Cardiac muscle cell (in vitro differentiated cells and primary cell): ENCODE results near the gene PHF8. TPM values are rescaled to one million over a fixed set of nuclear protein-coding genes. Genes with fewer than 3 reads are reported as not detected.

Experiments used
- DNase-seq, 2 donors: peaks; one replicate each; pipeline versions ENCODE4 v3.0.0 to v3.0.0-alpha.2; 2010 to 2017; ENCODE audit warnings: low read depth in 1 of 2, low spot score in 1 of 2
- H3K27ac ChIP-seq: fragments of 200-600 bp; sonication (generic); 2 replicates; pipeline ENCODE4 v1.5.1; 2016
- H3K27me3 ChIP-seq: fragments of 200-600 bp; sonication (generic); 2 replicates; pipeline ENCODE4 v1.6.0; 2016; ENCODE audit warnings: control low read depth
- H3K36me3 ChIP-seq: fragments of 200-600 bp; sonication (generic); 2 replicates; pipeline ENCODE4 v1.5.1; 2016; ENCODE audit warnings: control low read depth
- H3K4me1 ChIP-seq: fragments of 200-600 bp; sonication (generic); 2 replicates; pipeline ENCODE4 v1.8.1; 2017; ENCODE audit warnings: low read depth, mild to moderate bottlenecking, mixed run types
- H3K4me3 ChIP-seq: fragments of 200-600 bp; sonication (generic); 2 replicates; pipeline ENCODE4 v1.5.1; 2016; ENCODE audit warnings: mild to moderate bottlenecking
- H3K9me3 ChIP-seq: fragments of 200-600 bp; sonication (generic); 2 replicates; pipeline ENCODE4 v1.5.1; 2017; ENCODE audit warnings: low read depth, mild to moderate bottlenecking, control low read depth
- polyA plus RNA-seq: library from polyadenylated mRNA; unstranded; fragments of >200 nt; fragmentation: Nextera tagmentation; extraction: Ambion mirVana; gene quantifications from 2 replicates; pipeline ENCODE4 v1.2.1, GENCODE V29; 2016
- total RNA-seq: library from RNA; depleted of rRNA; stranded (reverse); fragments of >200 nt; gene quantifications from 2 replicates; pipeline ENCODE4 v1.2.3, GENCODE V29; 2016
- TF ChIP-seq, protein P1 (sequence below): IDR thresholded peaks from 2 replicates; pipeline ENCODE4 v1.5.1; 2012; ENCODE audit warnings: low read depth, mild to moderate bottlenecking, low read length

PHF8 gene
- total and polyA plus RNA-seq, 2 experiments from 2014 or later: 9.4 to 18.6 TPM

DNA sequence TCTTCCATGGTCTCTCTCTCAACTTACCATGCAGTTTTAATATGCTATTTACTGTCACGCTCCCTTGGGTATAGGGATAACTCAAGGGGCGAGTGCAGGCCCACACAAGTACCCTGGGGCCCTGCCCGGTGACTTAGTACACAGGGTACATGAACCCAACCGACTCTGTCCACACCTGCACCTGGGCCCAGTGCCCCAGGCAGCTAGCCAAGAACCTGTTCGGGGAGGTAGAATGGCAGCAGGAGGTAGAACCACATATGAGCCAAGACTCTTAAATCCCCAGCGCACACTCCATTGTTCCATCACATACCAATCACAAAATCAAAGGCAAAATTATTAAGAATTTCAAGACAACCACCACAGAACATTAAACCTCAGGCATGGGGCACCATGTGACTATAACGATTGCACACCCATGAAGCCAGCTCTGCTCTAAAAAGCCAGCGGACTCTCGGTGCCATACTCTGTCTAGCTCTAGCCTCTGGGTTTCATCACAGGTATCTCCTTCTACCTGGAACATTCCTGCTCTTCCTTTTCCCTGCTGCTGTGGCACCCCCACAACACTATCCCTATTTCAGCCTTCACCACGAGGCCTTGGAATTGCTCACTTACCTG, 14.6 kb downstream of the PHF8 start:
- H3K27ac ChIP-seq: no peak overlapping the region
- no peak for DNase-seq
- TF ChIP-seq, protein P1, sequence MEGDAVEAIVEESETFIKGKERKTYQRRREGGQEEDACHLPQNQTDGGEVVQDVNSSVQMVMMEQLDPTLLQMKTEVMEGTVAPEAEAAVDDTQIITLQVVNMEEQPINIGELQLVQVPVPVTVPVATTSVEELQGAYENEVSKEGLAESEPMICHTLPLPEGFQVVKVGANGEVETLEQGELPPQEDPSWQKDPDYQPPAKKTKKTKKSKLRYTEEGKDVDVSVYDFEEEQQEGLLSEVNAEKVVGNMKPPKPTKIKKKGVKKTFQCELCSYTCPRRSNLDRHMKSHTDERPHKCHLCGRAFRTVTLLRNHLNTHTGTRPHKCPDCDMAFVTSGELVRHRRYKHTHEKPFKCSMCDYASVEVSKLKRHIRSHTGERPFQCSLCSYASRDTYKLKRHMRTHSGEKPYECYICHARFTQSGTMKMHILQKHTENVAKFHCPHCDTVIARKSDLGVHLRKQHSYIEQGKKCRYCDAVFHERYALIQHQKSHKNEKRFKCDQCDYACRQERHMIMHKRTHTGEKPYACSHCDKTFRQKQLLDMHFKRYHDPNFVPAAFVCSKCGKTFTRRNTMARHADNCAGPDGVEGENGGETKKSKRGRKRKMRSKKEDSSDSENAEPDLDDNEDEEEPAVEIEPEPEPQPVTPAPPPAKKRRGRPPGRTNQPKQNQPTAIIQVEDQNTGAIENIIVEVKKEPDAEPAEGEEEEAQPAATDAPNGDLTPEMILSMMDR: no peak
- no peak overlapping the region for H3K4me3 ChIP-seq
- H3K9me3 ChIP-seq: no peaks in the 10 kb centered on the region
- H3K36me3 ChIP-seq: peaks cover 3% of the 10 kb centered on the region
- no peaks in the 10 kb centered on the region for H3K27me3 ChIP-seq
- H3K4me1 ChIP-seq: no peaks in the 10 kb centered on the region

DNA sequence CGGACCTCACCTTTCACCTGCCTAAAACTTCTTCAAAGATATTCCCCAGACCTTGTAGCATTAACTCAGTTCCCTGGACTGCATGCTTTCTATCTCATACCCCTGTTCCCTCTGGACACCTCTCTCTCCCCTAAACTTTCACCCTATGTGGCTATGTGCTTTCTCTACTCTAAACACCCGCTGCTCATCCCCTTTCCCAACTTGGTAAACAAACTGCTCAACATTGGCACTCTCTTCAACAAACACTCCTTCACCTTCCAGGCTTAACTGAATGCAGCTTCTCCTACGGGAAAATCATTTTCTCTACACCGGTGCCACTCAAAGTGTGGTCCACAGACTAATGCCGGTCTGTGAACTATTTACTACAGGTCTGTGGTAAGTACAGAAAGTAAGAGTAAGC, 19.9 kb downstream of the PHF8 start:
- Histone ChIP-seq H3K27me3 (no peaks in the 10 kb centered on the region), H3K9me3 (no peaks in the 10 kb centered on the region), H3K4me1 (no peaks in the 10 kb centered on the region), H3K36me3 (peaks cover 4% of the 10 kb centered on the region), H3K4me3 (no peak overlapping the region), H3K27ac (no peak overlapping the region)
- no peak for DNase-seq
- TF ChIP-seq, protein P1: no peak

DNA sequence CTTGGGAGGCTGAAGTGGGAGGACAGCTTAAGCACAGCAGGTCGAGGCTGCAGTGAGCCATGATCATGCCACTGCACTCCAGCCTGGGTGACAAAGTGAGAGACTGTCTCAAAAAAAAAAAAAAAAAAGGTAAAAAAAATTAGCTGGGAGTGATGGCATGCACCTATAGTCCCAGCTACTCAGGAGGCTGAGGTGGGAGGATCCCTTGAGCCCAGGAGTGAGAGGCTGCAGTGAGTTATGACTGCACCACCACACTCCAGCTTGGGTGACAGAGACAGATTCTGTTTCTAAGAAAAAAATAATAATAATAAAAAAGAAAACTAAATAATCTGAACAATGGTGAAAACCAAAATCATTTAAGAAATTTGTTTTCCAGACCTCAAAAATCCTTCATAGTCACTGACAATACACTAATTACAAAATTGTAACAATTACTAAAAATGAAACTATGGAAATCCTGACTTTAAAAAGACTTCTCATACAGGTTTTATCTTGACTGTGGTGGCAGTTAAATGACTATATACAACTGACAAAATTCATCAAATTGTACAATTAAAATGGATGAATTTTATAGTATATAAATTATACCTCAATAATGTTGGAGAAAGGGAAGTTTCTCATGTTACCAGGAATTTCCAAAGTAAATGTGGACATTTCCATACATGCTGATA, 31.3 kb downstream of the PHF8 start:
- TF ChIP-seq, protein P1: no peak
- Histone ChIP-seq H3K4me1 (no peaks in the 10 kb centered on the region), H3K4me3 (no peak overlapping the region), H3K27me3 (no peaks in the 10 kb centered on the region), H3K36me3 (peaks cover 6% of the 10 kb centered on the region), H3K9me3 (no peaks in the 10 kb centered on the region), H3K27ac (no peak overlapping the region)
- no peak for DNase-seq

DNA sequence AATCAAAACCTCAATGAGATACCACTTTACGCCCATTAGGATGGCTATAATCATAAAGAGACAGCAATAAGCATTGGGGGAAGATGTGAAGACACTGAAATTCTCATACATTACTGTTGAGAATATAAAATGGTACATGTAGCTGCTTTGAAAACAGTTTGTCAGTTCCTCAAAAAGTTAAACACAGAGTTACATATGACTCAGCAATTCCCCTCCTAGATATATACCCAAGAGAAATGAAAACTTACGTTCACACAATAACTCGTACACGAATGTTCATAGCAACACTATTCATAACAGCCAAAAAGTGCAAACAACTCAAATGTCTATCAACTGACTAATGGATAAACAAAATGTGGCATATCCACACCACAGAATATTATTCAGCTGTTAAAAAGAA, 36.6 kb downstream of the PHF8 start:
- H3K36me3 ChIP-seq: peaks cover 5% of the 10 kb centered on the region
- DNase-seq: no peak
- no peaks in the 10 kb centered on the region for H3K4me1 ChIP-seq
- H3K4me3 ChIP-seq: no peak overlapping the region
- H3K27ac ChIP-seq: no peak overlapping the region
- no peaks in the 10 kb centered on the region for H3K27me3 ChIP-seq
- H3K9me3 ChIP-seq: no peaks in the 10 kb centered on the region
- TF ChIP-seq, protein P1: no peak

DNA sequence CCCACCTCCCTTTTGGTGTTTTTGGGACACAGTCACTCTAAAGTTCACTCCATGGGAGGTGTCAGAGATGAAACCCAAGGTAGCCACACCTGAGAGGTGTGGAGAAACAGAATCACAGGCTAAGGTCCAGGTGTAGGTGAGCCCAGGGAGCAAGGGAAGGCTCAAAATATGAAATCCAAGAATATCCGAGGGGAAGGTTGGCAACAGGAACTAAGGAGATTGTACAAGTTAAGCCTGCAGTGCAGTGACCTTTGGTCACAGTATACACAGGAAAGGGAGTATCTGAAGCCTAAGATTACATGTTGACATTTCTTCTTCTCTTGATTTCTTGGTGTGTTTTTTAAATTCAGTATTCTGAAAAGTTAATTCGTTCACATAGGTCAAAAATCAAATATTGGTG, 46.5 kb downstream of the PHF8 start:
- H3K27ac ChIP-seq: no peak overlapping the region
- no peaks in the 10 kb centered on the region for H3K27me3 ChIP-seq

More for the DNA sequence above, 46.5 kb downstream of the PHF8 start:
- no peaks in the 10 kb centered on the region for H3K9me3 ChIP-seq
- DNase-seq: no peak
- TF ChIP-seq, protein P1: no peak
- peaks cover 10% of the 10 kb centered on the region for H3K36me3 ChIP-seq
- H3K4me1 ChIP-seq: no peaks in the 10 kb centered on the region
- H3K4me3 ChIP-seq: no peak overlapping the region
